ENCODE data around the gene CLEC2A.
"Not testable (repeated sequence)": the region's sequence is repeated elsewhere in the genome, so short reads cannot be mapped to it uniquely, and the experiment has no call there.

CLEC2A gene

GRCh38 chr12:9932270-9932669 lies at the start of gene CLEC2A:
TSS of gene CLEC2A (minus strand) at chr12:9932370. CDS start at chr12:9932329, 41 bp downstream.
- no peak for DNase-seq

GRCh38 chr12:9980126-9980525 lies 48.0 kb upstream of the CLEC2A start:
- DNase-seq: no peak

- DNase-seq: no peak
These were observed 45.7 kb upstream of the CLEC2A start for GRCh38 chr12:9977916-9978315.

DNA sequence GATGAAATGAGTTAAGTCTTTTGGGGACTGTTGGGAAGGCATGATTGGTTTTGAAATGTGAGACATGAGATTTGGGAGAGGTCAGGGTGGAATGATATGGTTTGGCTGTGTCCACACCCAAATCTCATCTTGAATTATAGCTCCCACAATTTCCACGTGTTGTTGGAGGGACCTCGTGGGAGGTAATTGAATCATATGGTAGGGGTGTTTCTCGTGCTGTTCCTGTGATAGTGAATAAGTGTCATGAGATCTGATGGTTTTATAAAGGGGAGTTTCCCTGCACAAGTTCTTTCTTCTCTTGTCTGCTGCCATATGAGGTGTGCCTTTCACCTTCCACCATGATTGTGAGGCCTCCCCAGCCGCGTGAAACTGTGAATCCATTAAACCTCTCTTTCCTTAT lies 44.5 kb upstream of the CLEC2A start:
- not testable (repeated sequence) for DNase-seq

DNA sequence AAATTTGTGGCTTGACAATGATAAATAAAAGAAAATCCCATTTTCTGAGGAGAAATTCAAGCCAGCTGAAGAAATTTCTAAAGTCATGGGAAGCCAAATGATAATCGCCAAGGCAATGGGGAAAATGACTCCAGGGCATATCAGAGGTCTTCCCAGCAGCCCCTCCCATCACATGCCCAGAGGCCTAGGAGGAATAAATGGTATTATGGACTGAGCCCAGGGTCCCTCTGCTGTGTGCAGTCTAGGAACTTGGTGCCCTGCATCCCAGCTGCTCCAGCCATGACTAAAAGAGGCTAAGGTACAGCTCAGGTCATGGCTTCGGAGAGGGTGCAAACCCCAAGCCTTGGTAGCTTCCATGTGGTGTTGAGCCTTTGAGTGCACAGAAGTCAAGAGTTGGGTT lies 43.4 kb upstream of the CLEC2A start:
- DNase-seq: no peak

DNA sequence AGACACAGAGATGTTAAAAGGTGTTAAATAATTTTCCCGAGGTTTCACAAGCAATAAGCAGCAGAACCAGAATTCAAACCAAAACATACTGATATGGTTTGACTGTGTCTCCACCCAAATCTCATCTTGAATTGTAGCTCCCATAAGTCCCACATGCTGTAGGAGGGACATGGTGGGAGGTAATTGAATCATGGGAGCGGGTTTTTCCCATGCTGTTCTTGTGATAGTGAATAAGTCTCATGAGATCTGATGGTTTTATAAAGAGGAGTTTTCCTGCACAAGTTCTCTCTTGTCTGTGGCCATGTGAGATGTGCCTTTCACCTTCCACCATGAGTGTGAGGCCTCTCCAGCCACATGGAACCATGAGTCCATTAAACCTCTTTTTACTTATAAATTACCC lies 42.6 kb upstream of the CLEC2A start:
- DNase-seq: not testable (repeated sequence)

DNA sequence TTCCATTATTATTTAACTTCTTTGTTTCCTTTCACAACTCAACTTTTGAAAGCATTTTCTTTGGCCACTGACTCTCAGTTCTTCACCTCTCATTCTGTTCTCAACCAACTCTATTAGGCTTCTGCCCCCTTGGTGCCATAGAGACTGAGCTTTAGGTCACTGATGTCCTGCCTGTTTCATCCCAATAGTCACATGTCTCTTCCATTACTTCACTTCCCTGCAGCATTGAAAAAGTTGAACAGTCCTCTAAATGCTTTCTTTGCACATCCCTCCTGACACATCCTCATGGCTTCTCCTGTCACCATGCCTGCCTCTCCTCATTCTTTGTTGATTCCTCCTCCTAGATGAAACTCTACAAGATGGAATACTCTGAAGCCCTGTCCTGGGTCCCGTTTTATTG lies 41.8 kb upstream of the CLEC2A start:
- no peak for DNase-seq

GRCh38 chr12:9971181-9971580 lies 39.0 kb upstream of the CLEC2A start, which contains the start of gene CLEC12A:
TSS of gene CLEC12A (plus strand) at chr12:9971409. CDS start at chr12:9971597, 188 bp downstream.
- DNase-seq: no peak

- no peak for DNase-seq
These were observed 37.5 kb upstream of the CLEC2A start for GRCh38 chr12:9969673-9970072.

- DNase-seq: no peak
These were observed 29.7 kb upstream of the CLEC2A start for GRCh38 chr12:9961901-9962300.

GRCh38 chr12:9961106-9961505 lies 28.9 kb upstream of the CLEC2A start:
- no peak for DNase-seq

DNA sequence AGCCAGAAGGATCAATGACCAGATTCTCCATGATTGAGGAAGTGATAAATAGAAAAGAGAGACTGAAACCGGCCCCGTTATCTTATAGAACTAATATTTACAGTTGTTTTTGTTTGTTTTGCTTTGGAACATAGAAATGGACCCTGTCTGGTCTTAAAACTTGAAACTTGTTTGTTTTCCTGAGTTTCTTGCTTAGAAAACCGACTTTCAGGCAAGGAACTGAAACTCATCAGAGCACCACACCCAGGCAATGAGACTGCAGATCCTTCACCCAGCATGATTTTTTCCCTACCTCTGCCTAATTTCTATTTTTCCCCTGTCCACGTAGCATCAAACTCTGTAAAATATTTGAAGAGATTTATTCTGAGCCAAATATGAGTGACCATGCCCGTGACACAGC lies 28.4 kb upstream of the CLEC2A start:
- no peak for DNase-seq

DNA sequence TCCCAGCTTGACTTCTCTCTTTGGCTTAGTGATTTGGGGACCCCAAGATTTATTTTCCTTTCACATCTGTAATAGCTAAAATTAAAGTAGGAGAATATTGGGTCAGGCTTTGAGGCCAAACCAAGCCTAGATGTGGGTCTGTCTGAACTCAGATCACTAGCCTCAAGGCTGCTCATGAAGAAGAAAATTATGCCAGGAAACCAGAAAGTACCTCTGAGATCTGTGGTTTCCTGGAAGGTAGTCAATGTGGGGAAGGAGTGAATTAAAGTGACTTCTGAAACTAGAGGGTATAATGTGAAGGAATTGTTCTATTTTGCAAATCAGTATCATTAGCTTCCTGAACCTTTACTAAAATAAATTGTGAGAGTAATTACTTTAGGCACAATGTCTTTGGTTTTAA lies 25.7 kb upstream of the CLEC2A start:
- no peak for DNase-seq

GRCh38 chr12:9952954-9953729 lies 21.0 kb upstream of the CLEC2A start:
- not testable (repeated sequence) for DNase-seq

- DNase-seq: no peak
These were observed 19.0 kb upstream of the CLEC2A start for GRCh38 chr12:9951026-9951675.

DNA sequence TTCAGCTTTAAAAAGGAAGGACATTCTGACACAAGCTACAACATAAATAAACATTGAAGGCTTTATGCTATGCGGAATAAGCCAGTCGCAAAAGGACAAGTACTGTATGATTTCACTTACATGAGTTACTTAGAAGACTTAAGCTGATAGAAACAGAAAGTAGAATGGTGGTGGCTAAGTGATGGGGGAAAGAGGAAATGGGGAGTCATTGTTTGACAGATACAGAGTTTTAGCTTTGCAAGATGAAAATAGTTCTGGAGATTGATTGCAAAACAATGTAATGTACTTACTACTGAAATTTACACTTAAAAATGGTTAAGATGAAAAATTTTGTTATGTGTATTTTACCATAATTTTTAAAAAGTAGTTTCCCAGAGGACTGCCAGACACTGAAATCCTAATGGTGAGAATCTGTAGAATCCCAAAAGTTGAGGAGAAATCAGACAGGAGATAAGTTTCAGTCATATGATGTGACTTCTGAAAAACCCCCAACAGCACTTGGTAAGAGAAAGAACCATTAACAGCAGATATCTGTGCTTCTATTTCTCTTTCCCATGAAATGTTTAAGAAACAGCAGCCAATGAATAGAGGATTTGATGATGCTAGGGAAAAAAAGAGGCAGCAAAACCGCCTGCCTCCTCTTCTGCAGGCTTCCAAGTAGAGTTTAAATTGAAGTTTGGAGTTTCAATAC lies 16.6 kb upstream of the CLEC2A start:
- no peak for DNase-seq

DNA sequence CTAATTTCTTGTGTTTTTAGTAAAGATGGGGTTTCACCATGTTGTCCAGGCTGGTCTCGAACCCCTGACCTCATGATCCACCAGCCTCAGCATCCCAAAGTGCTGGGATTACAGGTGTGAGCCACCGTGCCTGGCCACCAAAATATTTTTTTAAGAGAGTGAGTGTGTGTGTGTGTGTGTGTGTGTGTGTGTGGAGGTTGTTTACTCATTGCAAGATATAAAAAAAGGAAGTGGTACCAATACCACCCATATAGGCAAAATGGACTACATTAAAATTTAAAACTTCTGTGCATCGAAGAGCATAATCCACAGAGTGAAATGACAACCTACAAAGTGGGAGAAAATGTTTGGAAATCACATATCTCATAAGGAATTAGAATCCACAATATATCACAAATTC lies 15.5 kb upstream of the CLEC2A start:
- DNase-seq: no peak

DNA sequence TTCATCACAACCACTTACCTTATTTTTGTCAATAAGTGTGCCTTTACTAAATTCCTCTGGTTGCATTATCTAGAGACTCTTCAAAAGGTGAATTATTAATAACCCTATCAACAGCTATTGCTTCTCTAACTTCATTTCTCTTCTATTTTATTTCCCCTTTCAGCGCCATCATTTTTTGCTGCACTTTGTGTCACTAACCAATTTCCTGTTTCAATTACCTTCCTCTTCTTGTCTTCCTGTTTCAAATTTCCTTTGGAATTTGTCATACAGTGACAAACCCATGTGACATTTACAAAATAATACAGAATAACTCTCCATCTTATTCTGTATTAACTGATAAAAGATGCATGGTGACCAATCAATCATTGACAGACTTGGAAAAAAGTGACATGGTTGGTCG lies 12.2 kb upstream of the CLEC2A start:
- DNase-seq: no peak

- DNase-seq: no peak
These were observed 11.1 kb upstream of the CLEC2A start for GRCh38 chr12:9943240-9943639.

GRCh38 chr12:9941838-9942237 lies 9.7 kb upstream of the CLEC2A start:
- DNase-seq: no peak

DNA sequence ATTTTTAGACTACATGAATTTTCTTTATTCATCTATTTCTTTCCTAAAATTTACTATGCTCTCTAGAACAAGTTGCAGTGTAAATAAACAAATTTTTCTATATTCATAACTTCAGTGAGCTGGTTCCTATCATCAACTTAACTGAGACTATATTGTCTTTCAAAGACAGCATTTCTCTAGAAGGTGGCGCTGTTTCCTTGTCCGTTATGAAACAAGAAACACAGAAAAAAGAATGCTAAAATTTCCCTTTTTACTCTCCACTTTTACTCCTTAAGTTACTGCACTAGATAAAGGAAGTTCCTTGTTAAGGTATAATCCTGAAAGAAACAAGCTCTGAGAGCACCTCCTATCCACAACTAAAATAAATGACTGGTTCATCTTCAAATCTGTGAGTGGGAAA lies 8.2 kb upstream of the CLEC2A start:
- DNase-seq: no peak

DNA sequence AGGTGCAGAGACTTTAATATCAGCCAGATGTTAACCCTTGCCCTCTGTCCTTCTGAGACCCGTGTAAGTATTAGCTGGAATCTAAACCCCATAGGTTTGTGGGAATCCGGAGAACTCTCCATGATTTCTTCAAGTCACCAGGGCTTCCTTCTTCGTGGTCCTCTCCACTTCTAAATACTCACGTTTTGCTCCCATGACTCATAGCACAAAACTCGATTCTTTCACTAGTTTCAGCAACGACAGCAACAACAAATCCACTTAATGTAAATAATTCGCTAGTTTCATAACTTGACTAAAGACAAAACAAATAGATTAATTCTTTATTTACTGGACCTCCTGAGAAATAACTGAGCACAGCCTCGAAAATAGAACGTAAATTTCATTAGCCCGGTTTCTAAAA lies 4.4 kb upstream of the CLEC2A start:
- DNase-seq: no peak

- DNase-seq: no peak
These were observed 2.9 kb upstream of the CLEC2A start for GRCh38 chr12:9935026-9935425.

- no peak for DNase-seq
These were observed 1.8 kb upstream of the CLEC2A start for GRCh38 chr12:9933958-9934357.
